Measurements from ENCODE around the gene FBN1.
A peak's percentile ranks its signal among the peaks of the same experiment; 100 is the strongest.

Gene FBN1

GRCh38 chr15:48514103-48514816, 131.2 kb downstream of the FBN1 start:
- no peak for DNase-seq (ENCODE audit: low spot score)

GRCh38 chr15:48510976-48511375, 134.5 kb downstream of the FBN1 start:
- peak; percentile 52 for DNase-seq (ENCODE audit: low spot score)

GRCh38 chr15:48507416-48508065, 138.0 kb downstream of the FBN1 start:
- DNase-seq (ENCODE audit: low spot score): peak; percentile 31

- DNase-seq (ENCODE audit: low spot score): no peak
Measured at GRCh38 chr15:48505067-48505466, 140.4 kb downstream of the FBN1 start.

- DNase-seq (ENCODE audit: low spot score): no peak
Measured at GRCh38 chr15:48501208-48501607, 144.3 kb downstream of the FBN1 start.

GRCh38 chr15:48500595-48500994, 144.9 kb downstream of the FBN1 start:
- DNase-seq (ENCODE audit: low spot score): peak; percentile 12

- DNase-seq (ENCODE audit: low spot score): no peak
Measured at GRCh38 chr15:48499978-48500377, 145.5 kb downstream of the FBN1 start.

- DNase-seq (ENCODE audit: low spot score): no peak
Measured at GRCh38 chr15:48498828-48499227, 146.7 kb downstream of the FBN1 start.

GRCh38 chr15:48494631-48495030, 150.9 kb downstream of the FBN1 start:
- no peak for DNase-seq (ENCODE audit: low spot score)

GRCh38 chr15:48493763-48494225, 151.7 kb downstream of the FBN1 start:
- no peak for DNase-seq (ENCODE audit: low spot score)

GRCh38 chr15:48493084-48493762, 152.3 kb downstream of the FBN1 start:
- peak; percentile 66 for DNase-seq (ENCODE audit: low spot score)

GRCh38 chr15:48486228-48486627, 159.3 kb downstream of the FBN1 start:
- no peak for DNase-seq (ENCODE audit: low spot score)

- DNase-seq (ENCODE audit: low spot score): no peak
Measured at GRCh38 chr15:48481802-48482201, 163.7 kb downstream of the FBN1 start.

GRCh38 chr15:48479751-48480150, 165.8 kb downstream of the FBN1 start:
- no peak for DNase-seq (ENCODE audit: low spot score)

- DNase-seq (ENCODE audit: low spot score): no peak
Measured at GRCh38 chr15:48478581-48478980, 166.9 kb downstream of the FBN1 start.

GRCh38 chr15:48477795-48478360, 167.6 kb downstream of the FBN1 start:
- DNase-seq (ENCODE audit: low spot score): no peak

- DNase-seq (ENCODE audit: low spot score): no peak
Measured at GRCh38 chr15:48475600-48476395, 169.7 kb downstream of the FBN1 start.

- DNase-seq (ENCODE audit: low spot score): no peak
Measured at GRCh38 chr15:48473667-48474066, 171.8 kb downstream of the FBN1 start.

GRCh38 chr15:48472756-48473155, 172.8 kb downstream of the FBN1 start:
- no peak for DNase-seq (ENCODE audit: low spot score)

- no peak for DNase-seq (ENCODE audit: low spot score)
Measured at GRCh38 chr15:48471073-48471472, 174.4 kb downstream of the FBN1 start.

- no peak for DNase-seq (ENCODE audit: low spot score)
Measured at GRCh38 chr15:48470096-48470495, 175.4 kb downstream of the FBN1 start.

- no peak for DNase-seq (ENCODE audit: low spot score)
Measured at GRCh38 chr15:48469681-48470080, 175.8 kb downstream of the FBN1 start.
